Caco-2 (cell line): ENCODE results near the gene RAB15. TPM values are rescaled to one million over a fixed set of nuclear protein-coding genes. Genes with fewer than 3 reads are reported as not detected.

ENCODE experiments used
- BruUV-seq: library from RNA; stranded (reverse); fragments of 400-500 nt; replicated peaks from 2 replicates; lab custom pipeline; 2021; lab: Mats Ljungman, UMichigan
- CTCF ChIA-PET: fragments of 300-600 bp; sonication (Branson Sonifier 250); formaldehyde crosslinking; loops from one replicate; lab custom pipeline; 2022; ENCODE audit warnings: antibody characterized with exemption; lab: Charles Lee
- POLR2A ChIA-PET: fragments of 300-600 bp; sonication (Branson Sonifier 250); formaldehyde crosslinking; loops from one replicate; lab custom pipeline; 2022; ENCODE audit warnings: antibody characterized with exemption; lab: Charles Lee
- DNase-seq, 2 experiments: peaks; one replicate each; pipeline versions ENCODE4 v3.0.0 to v3.0.0-alpha.2; 2020 to 2022
- H3K27me3 ChIP-seq: replicated peaks from 2 replicates; pipeline ENCODE4 v1.6.0; 2011; ENCODE audit warnings: low read length; ENCODE audit not compliant: control insufficient read depth, insufficient read depth
- H3K36me3 ChIP-seq: 2 replicates; pipeline ENCODE4 v1.5.1; 2011; ENCODE audit warnings: low read length; ENCODE audit not compliant: control insufficient read depth, insufficient read depth
- H3K4me1 ChIP-seq: fragments of 250-450 bp; sonication (Bioruptor Pico); 2 replicates; pipeline ENCODE4 v1.5.1; 2020; ENCODE audit warnings: mild to moderate bottlenecking
- H3K4me3 ChIP-seq: 2 replicates; pipeline ENCODE4 v1.5.1; 2011; ENCODE audit warnings: low read depth, mild to moderate bottlenecking, control low read depth, low read length
- H3K9me3 ChIP-seq: fragments of 250-450 bp; sonication (Bioruptor Pico); 2 replicates; pipeline ENCODE4 v1.5.1; 2020; ENCODE audit warnings: mild to moderate bottlenecking, moderate library complexity
- H3K27ac Mint-ChIP-seq: one replicate; pipeline ENCODE4 v1.8.0; 2022; ENCODE audit warnings: mixed read lengths; ENCODE audit not compliant: unreplicated experiment
- H3K27me3 Mint-ChIP-seq: one replicate; pipeline ENCODE4 v1.8.0; 2022; ENCODE audit warnings: mixed read lengths; ENCODE audit not compliant: insufficient read depth, unreplicated experiment
- H3K36me3 Mint-ChIP-seq: one replicate; pipeline ENCODE4 v1.8.0; 2022; ENCODE audit warnings: mild to moderate bottlenecking, mixed read lengths; ENCODE audit not compliant: insufficient read depth, unreplicated experiment
- H3K4me1 Mint-ChIP-seq: one replicate; pipeline ENCODE4 v1.8.0; 2022; ENCODE audit warnings: low read depth, mixed read lengths; ENCODE audit not compliant: unreplicated experiment
- H3K4me3 Mint-ChIP-seq: one replicate; pipeline ENCODE4 v1.8.0; 2022; ENCODE audit warnings: mild to moderate bottlenecking, moderate library complexity, mixed read lengths; ENCODE audit not compliant: unreplicated experiment
- H3K9me3 Mint-ChIP-seq: one replicate; pipeline ENCODE4 v1.8.0; 2022; ENCODE audit warnings: mixed read lengths; ENCODE audit not compliant: unreplicated experiment
- intact Hi-C: fragments of 100-400 bp; cut with micrococcal nuclease; formaldehyde crosslinking; loops from one replicate; pipeline ENCODE4 v1.10.0; 2022; ENCODE audit not compliant: unreplicated experiment
- total RNA-seq: library from RNA; stranded (reverse); gene quantifications from 2 replicates; pipeline ENCODE4 v1.2.3, GENCODE V29; 2022
- TF ChIP-seq, protein P1 (sequence below), 2 experiments: fragments of 200-600 bp in 1 of 2; IDR thresholded peaks; 1 replicate in 1 of 2; 2 replicates in 1 of 2; pipeline versions ENCODE4 v1.5.1 to v1.8.0; 2011 to 2022; ENCODE audit warnings: antibody characterized with exemption in 1 of 2, control low read depth in 1 of 2, inconsistent platforms in 1 of 2, low read depth in 1 of 2, low read length in 1 of 2, mild to moderate bottlenecking in 1 of 2, moderate library complexity in 1 of 2; ENCODE audit not compliant: insufficient read depth in 1 of 2, severe bottlenecking in 1 of 2, unreplicated experiment in 1 of 2

The RAB15 gene
- total RNA-seq, 1 experiment from 2014 or later: 92.5 TPM

DNA sequence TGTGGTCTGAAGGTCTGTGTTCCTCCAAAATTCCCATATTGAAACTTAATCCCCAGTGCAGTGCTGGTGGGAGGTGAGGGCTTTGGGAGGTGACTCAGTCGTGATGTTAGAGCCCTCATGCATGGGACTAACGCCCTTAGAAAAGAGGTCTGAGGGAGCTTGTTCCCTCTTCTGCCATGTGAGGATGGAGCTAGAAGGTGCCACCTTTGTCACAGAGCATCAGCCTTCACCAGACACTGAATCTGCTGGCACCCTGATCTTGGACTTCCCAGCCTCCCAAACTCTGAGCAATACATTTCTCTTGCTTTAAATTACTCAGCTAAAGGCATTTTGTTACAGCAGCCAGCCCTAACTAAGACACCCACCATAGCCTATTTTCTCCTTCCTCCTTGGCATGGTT is 13.9 kb downstream of the RAB15 start:
- DNase-seq: no peak
- Mint-ChIP-seq H3K9me3 (no peaks in the 10 kb centered on the region), H3K27me3 (no peaks in the 10 kb centered on the region), H3K4me1 (peaks cover 6% of the 10 kb centered on the region), H3K27ac (no peak overlapping the region), H3K36me3 (peaks cover 24% of the 10 kb centered on the region), H3K4me3 (no peak overlapping the region)
- CTCF ChIA-PET: no interaction called here
- no peaks in the 10 kb centered on the region for H3K4me1 ChIP-seq
- no TSS peak for BruUV-seq
- POLR2A ChIA-PET: interaction anchor here (0.6 kb wide), 1 partner anchor 113 kb away, joined by 3 read pairs; no protein-coding TSS in a partner anchor
- no peaks in the 10 kb centered on the region for H3K9me3 ChIP-seq
- H3K36me3 ChIP-seq: no peaks in the 10 kb centered on the region
- TF ChIP-seq, protein P1, sequence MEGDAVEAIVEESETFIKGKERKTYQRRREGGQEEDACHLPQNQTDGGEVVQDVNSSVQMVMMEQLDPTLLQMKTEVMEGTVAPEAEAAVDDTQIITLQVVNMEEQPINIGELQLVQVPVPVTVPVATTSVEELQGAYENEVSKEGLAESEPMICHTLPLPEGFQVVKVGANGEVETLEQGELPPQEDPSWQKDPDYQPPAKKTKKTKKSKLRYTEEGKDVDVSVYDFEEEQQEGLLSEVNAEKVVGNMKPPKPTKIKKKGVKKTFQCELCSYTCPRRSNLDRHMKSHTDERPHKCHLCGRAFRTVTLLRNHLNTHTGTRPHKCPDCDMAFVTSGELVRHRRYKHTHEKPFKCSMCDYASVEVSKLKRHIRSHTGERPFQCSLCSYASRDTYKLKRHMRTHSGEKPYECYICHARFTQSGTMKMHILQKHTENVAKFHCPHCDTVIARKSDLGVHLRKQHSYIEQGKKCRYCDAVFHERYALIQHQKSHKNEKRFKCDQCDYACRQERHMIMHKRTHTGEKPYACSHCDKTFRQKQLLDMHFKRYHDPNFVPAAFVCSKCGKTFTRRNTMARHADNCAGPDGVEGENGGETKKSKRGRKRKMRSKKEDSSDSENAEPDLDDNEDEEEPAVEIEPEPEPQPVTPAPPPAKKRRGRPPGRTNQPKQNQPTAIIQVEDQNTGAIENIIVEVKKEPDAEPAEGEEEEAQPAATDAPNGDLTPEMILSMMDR (IDR thresholded peaks at IDR 0.05; ENCODE audit: insufficient read depth in 1 of 2, low read depth in 1 of 2, low read length in 1 of 2, severe bottlenecking in 1 of 2, unreplicated experiment in 1 of 2): no peak
- H3K4me3 ChIP-seq: no peak overlapping the region
- H3K27me3 ChIP-seq: no peaks in the 10 kb centered on the region
- intact Hi-C loops: no loop called here

DNA sequence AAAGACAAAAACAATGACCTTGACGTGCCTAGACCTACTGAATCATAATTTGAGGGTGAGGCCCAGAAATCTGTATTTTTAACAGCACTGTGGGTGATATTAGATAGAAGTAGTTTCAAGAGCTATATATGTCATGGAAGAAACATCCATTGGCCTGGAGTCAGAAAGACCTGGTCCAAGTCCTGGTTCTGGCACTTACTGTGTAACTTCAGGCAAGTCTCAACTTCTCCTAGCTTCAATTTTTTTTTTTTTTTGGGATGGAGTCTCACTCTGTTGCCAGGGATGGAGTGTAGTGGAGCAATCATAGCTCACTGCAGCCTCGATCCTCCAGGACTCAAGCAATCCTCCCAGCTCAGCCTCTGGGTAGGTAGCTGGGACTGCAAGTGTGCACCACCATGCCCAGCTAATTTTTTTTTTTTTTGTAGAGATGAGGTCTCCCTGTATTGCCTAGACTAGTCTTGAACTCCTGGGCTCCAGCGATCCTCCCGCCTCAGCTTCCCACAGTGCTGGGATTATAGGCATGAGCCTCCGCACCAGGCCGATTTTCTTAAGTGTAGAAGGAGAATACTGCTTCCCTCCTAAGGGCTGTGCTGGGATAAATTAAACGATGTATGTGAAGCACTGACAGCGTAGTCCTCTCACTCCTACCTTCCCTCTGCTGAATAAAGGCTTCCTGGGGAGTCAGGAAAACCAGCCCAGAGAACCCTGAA is 15.3 kb downstream of the RAB15 start:
- DNase-seq: no peak
- Mint-ChIP-seq H3K27me3 (no peaks in the 10 kb centered on the region), H3K9me3 (no peaks in the 10 kb centered on the region), H3K4me1 (peaks cover 6% of the 10 kb centered on the region), H3K27ac (no peak overlapping the region), H3K4me3 (no peak overlapping the region), H3K36me3 (peaks cover 20% of the 10 kb centered on the region)
- CTCF ChIA-PET: no interaction called here
- no peaks in the 10 kb centered on the region for H3K36me3 ChIP-seq
- no peaks in the 10 kb centered on the region for H3K9me3 ChIP-seq
- BruUV-seq: no TSS peak
- H3K27me3 ChIP-seq: no peaks in the 10 kb centered on the region
- TF ChIP-seq, protein P1 (IDR thresholded peaks at IDR 0.05; ENCODE audit: insufficient read depth in 1 of 2, low read depth in 1 of 2, low read length in 1 of 2, severe bottlenecking in 1 of 2, unreplicated experiment in 1 of 2): no peak
- H3K4me3 ChIP-seq: no peak overlapping the region
- intact Hi-C loops: no loop called here
- POLR2A ChIA-PET: interaction anchor here (0.6 kb wide), 1 partner anchor 30 kb away, joined by 5 read pairs; no protein-coding TSS in a partner anchor
- no peaks in the 10 kb centered on the region for H3K4me1 ChIP-seq

DNA sequence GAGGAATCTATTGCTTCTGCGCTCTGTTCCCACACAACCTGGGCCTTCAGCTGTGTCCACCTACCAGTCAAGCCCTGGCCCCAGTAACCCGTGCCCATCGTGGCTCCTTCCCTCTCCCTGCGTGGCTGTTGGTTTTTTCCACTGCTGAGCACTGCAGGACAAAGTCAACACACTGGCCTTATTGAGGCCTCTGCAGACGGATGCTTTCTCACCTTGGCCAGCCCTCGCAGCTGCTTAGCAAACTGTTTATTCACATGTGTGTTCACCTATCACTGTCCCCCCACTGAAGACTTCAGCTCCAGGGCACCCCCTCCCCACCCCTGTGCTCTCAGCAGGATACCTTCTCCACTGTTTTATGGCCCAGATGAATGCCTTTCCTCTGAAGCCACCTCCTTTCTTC is 16.8 kb downstream of the RAB15 start:
- no peaks in the 10 kb centered on the region for H3K4me1 ChIP-seq
- Mint-ChIP-seq H3K9me3 (no peaks in the 10 kb centered on the region), H3K27ac (peak overlapping the region; percentile 26), H3K4me1 (peaks cover under 1% of the 10 kb centered on the region), H3K27me3 (no peaks in the 10 kb centered on the region), H3K36me3 (peaks cover 31% of the 10 kb centered on the region), H3K4me3 (no peak overlapping the region)
- H3K27me3 ChIP-seq: no peaks in the 10 kb centered on the region
- H3K4me3 ChIP-seq: no peak overlapping the region
- BruUV-seq: no TSS peak
- ChIA-PET POLR2A (no interaction called here), CTCF (no interaction called here)
- no peak for DNase-seq
- H3K36me3 ChIP-seq: no peaks in the 10 kb centered on the region
- TF ChIP-seq, protein P1 (IDR thresholded peaks at IDR 0.05; ENCODE audit: insufficient read depth in 1 of 2, low read depth in 1 of 2, low read length in 1 of 2, severe bottlenecking in 1 of 2, unreplicated experiment in 1 of 2): no peak
- H3K9me3 ChIP-seq: no peaks in the 10 kb centered on the region
- intact Hi-C loops: no loop called here
